ENCODE measurements around the gene ERI3. TPM values are rescaled to one million over a fixed set of nuclear protein-coding genes. Genes with fewer than 3 reads are reported as not detected.

Gene ERI3
- total and polyA plus RNA-seq, 2 of the 13 experiments (the other 11 are each of a cell fraction or from before 2014, with no cell fraction given) = 35.6 to 35.9 TPM

DNA sequence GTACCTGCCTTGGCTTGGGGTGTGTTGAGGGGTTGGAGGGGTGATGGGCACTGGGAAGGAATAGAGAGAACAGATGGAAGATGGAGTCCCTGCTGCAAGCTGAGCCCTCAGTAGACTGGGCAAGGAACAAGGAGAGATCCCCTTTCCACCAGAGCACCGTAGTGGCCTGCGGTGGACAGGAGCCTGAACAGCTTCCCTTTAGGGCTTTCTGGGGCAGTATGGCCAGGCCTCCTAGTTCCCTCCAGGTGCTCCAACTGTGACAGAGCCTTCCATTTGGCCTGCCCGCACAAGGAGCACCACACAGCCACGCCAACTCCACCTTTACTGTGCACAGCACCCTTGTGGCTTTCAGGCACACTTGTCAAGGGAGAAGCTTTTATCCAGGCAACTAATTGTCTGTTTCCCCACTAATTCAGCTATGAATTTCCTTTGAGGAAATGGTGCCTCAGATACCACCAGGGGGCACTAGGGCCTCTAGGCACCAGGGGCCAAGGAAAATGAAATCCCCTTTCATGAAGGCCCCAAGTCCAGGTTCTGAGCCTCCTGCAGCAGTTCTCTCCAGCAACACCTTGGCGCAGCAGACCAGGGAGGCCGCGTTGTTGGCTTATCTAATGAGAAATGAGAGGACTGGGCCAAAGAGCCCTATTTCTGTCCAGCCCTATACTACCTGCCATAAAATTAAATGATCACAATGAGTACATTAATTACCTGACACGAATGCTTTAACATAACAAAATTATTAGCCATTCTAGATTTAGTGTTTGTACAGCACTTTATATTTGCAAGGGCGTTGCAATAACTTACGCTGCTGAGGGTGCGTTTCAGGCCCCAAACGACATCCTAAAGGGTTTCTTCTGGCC lies 23.1 kb upstream of the ERI3 start (continued):
- TF ChIP-seq, protein P1, sequence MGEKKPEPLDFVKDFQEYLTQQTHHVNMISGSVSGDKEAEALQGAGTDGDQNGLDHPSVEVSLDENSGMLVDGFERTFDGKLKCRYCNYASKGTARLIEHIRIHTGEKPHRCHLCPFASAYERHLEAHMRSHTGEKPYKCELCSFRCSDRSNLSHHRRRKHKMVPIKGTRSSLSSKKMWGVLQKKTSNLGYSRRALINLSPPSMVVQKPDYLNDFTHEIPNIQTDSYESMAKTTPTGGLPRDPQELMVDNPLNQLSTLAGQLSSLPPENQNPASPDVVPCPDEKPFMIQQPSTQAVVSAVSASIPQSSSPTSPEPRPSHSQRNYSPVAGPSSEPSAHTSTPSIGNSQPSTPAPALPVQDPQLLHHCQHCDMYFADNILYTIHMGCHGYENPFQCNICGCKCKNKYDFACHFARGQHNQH (CRISPR knock-in tag; IDR thresholded peaks at IDR 0.05) = no peak
- no peak for TF ChIP-seq ZNF124 (CRISPR knock-in tag; IDR thresholded peaks at IDR 0.05)
- TF ChIP-seq ZNF234 (CRISPR knock-in tag; conservative IDR thresholded peaks at IDR 0.05) = no peak
- TF ChIP-seq STAG1 (CRISPR knock-in tag; IDR thresholded peaks at IDR 0.05) = peak; percentile 92
- TF ChIP-seq ZNF24 (IDR thresholded peaks at IDR 0.05) = no peak
- no peak for TF ChIP-seq ZNF547 (CRISPR knock-in tag; IDR thresholded peaks at IDR 0.05)
- TF ChIP-seq ZNF749 (CRISPR knock-in tag; IDR thresholded peaks at IDR 0.05; ENCODE audit: borderline replicate concordance) = no peak
- TF ChIP-seq ZNF569 (CRISPR knock-in tag; IDR thresholded peaks at IDR 0.05; ENCODE audit: borderline replicate concordance) = no peak
- no peak for TF ChIP-seq IRX3 (CRISPR knock-in tag; IDR thresholded peaks at IDR 0.05; ENCODE audit: borderline replicate concordance, low read depth)
- TF ChIP-seq, protein P2, sequence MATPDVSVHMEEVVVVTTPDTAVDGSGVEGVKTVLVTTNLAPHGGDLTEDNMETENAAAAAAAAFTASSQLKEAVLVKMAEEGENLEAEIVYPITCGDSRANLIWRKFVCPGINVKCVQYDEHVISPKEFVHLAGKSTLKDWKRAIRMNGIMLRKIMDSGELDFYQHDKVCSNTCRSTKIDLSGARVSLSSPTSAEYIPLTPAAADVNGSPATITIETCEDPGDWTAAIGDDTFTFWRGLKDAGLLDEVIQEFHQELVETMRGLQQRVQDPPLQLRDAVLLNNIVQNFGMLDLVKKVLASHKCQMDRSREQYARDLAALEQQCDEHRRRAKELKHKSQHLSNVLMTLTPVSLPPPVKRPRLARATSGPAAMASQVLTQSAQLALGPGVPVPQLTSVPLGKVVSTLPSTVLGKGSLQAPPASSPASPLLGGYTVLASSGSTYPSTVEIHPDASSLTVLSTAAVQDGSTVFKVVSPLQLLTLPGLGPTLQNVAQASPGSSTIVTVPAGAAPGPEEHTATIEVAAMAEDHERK (CRISPR knock-in tag; IDR thresholded peaks at IDR 0.05; ENCODE audit: low read depth) = no peak
- 0 out of 2 replicates have a peak, but pooled peaks have one; percentile 47 for TF ChIP-seq ZNF772 (CRISPR knock-in tag; IDR thresholded peaks at IDR 0.05)
- no peak for TF ChIP-seq TBL1XR1 (IDR thresholded peaks at IDR 0.05; ENCODE audit: borderline replicate concordance, low read length, partially characterized antibody)
- peak; percentile 78 for TF ChIP-seq ELF3 (CRISPR knock-in tag; IDR thresholded peaks at IDR 0.05)
- peak; percentile 48; the same call in 1 of the 2 replicates for TF ChIP-seq TBX2 (CRISPR knock-in tag; IDR thresholded peaks at IDR 0.05; ENCODE audit: borderline replicate concordance)
- no peak for TF ChIP-seq ARNT (IDR thresholded peaks at IDR 0.05)
- TF ChIP-seq, protein P3, sequence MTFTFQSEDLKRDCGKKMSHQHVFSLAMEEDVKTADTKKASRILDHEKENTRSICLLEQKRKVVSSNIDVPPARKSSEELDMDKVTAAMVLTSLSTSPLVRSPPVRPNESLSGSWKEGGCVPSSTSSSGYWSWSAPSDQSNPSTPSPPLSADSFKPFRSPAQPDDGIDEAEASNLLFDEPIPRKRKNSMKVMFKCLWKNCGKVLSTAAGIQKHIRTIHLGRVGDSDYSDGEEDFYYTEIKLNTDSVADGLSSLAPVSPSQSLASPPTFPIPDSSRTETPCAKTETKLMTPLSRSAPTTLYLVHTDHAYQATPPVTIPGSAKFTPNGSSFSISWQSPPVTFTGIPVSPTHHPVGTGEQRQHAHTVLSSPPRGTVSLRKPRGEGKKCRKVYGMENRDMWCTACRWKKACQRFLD (CRISPR knock-in tag; IDR thresholded peaks at IDR 0.05; ENCODE audit: borderline replicate concordance) = no peak
- TF ChIP-seq MIXL1 (CRISPR knock-in tag; IDR thresholded peaks at IDR 0.05) = 0 out of 2 replicates have a peak, but pooled peaks have one; percentile 28
- no peak for TF ChIP-seq TEAD2 (CRISPR knock-in tag; IDR thresholded peaks at IDR 0.05)
- no peak for TF ChIP-seq SOX6 (IDR thresholded peaks at IDR 0.05)
- no peak for TF ChIP-seq SOX6 (CRISPR knock-in tag; IDR thresholded peaks at IDR 0.05)
- TF ChIP-seq SALL1 (CRISPR knock-in tag; IDR thresholded peaks at IDR 0.05) = peak; percentile 41; the same call in 1 of the 2 replicates
- no peak for TF ChIP-seq CREB1 (IDR thresholded peaks at IDR 0.05)
- no peak for TF ChIP-seq CREB1 (CRISPR knock-in tag; IDR thresholded peaks at IDR 0.05)
- TF ChIP-seq, protein P4, sequence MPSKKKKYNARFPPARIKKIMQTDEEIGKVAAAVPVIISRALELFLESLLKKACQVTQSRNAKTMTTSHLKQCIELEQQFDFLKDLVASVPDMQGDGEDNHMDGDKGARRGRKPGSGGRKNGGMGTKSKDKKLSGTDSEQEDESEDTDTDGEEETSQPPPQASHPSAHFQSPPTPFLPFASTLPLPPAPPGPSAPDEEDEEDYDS (CRISPR knock-in tag; IDR thresholded peaks at IDR 0.05) = peak; percentile 36; the same call in 1 of the 2 replicates
- TF ChIP-seq, protein P5, sequence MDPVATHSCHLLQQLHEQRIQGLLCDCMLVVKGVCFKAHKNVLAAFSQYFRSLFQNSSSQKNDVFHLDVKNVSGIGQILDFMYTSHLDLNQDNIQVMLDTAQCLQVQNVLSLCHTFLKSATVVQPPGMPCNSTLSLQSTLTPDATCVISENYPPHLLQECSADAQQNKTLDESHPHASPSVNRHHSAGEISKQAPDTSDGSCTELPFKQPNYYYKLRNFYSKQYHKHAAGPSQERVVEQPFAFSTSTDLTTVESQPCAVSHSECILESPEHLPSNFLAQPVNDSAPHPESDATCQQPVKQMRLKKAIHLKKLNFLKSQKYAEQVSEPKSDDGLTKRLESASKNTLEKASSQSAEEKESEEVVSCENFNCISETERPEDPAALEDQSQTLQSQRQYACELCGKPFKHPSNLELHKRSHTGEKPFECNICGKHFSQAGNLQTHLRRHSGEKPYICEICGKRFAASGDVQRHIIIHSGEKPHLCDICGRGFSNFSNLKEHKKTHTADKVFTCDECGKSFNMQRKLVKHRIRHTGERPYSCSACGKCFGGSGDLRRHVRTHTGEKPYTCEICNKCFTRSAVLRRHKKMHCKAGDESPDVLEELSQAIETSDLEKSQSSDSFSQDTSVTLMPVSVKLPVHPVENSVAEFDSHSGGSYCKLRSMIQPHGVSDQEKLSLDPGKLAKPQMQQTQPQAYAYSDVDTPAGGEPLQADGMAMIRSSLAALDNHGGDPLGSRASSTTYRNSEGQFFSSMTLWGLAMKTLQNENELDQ (CRISPR knock-in tag; IDR thresholded peaks at IDR 0.05; ENCODE audit: borderline replicate concordance) = no peak
